Measurements from ENCODE around the gene ASTN2. TPM values are rescaled to one million over a fixed set of nuclear protein-coding genes. Genes with fewer than 3 reads are reported as not detected.

Gene ASTN2
- total RNA-seq, 1 donor from 2014 or later = 7.3 TPM

- Histone ChIP-seq H3K9me3 (ENCODE audit: control insufficient read depth in 3 of 3, low read length in 3 of 3) (no peaks in the 10 kb centered on the region), H3K27ac (ENCODE audit: low read depth, low read length) (no peak overlapping the region)
These were observed 787.4 kb downstream of the ASTN2 start for GRCh38 chr9:116627433-116627832.

GRCh38 chr9:116626762-116627161 is 788.1 kb downstream of the ASTN2 start:
- Histone ChIP-seq H3K9ac (ENCODE audit: low read depth in 1 of 3, low read length in 3 of 3) (no peak overlapping the region), H3K27me3 (ENCODE audit: control insufficient read depth in 3 of 3, insufficient read depth in 3 of 3, low read length in 3 of 3) (no peaks in the 10 kb centered on the region), H3K36me3 (ENCODE audit: control insufficient read depth in 3 of 3, insufficient read depth in 3 of 3, low read length in 3 of 3) (no peaks in the 10 kb centered on the region), H3K4me3 (ENCODE audit: low read length in 3 of 3) (no peak overlapping the region), H3K9me3 (ENCODE audit: control insufficient read depth in 3 of 3, low read length in 3 of 3) (no peaks in the 10 kb centered on the region), H3K4me1 (ENCODE audit: control insufficient read depth in 3 of 3, insufficient read depth in 3 of 3, low read length in 3 of 3) (peaks cover 0 to 3% (median 0%) of the 10 kb centered on the region in 3 donors), H3K27ac (ENCODE audit: low read depth, low read length) (no peak overlapping the region)

More at GRCh38 chr9:116627433-116627832, 787.4 kb downstream of the ASTN2 start:
- Histone ChIP-seq H3K27me3 (ENCODE audit: control insufficient read depth in 3 of 3, insufficient read depth in 3 of 3, low read length in 3 of 3) (no peaks in the 10 kb centered on the region), H3K36me3 (ENCODE audit: control insufficient read depth in 3 of 3, insufficient read depth in 3 of 3, low read length in 3 of 3) (no peaks in the 10 kb centered on the region), H3K4me1 (ENCODE audit: control insufficient read depth in 3 of 3, insufficient read depth in 3 of 3, low read length in 3 of 3) (peaks cover 0 to 3% (median 0%) of the 10 kb centered on the region in 3 donors), H3K4me3 (ENCODE audit: low read length in 3 of 3) (no peak overlapping the region), H3K9ac (ENCODE audit: low read depth in 1 of 3, low read length in 3 of 3) (no peak overlapping the region)

GRCh38 chr9:116623715-116624114 is 791.1 kb downstream of the ASTN2 start:
- no peak overlapping the region for H3K9ac ChIP-seq (ENCODE audit: low read depth in 1 of 3, low read length in 3 of 3)
- peak overlapping the region; percentile 5 for H3K27ac ChIP-seq (ENCODE audit: low read depth, low read length)
- no peaks in the 10 kb centered on the region for H3K36me3 ChIP-seq (ENCODE audit: control insufficient read depth in 3 of 3, insufficient read depth in 3 of 3, low read length in 3 of 3)
- no peak overlapping the region for H3K4me3 ChIP-seq (ENCODE audit: low read length in 3 of 3)
- H3K4me1 ChIP-seq (ENCODE audit: control insufficient read depth in 3 of 3, insufficient read depth in 3 of 3, low read length in 3 of 3) = peaks cover 0 to 3% (median 0%) of the 10 kb centered on the region in 3 donors
- no peaks in the 10 kb centered on the region for H3K27me3 ChIP-seq (ENCODE audit: control insufficient read depth in 3 of 3, insufficient read depth in 3 of 3, low read length in 3 of 3)
- H3K9me3 ChIP-seq (ENCODE audit: control insufficient read depth in 3 of 3, low read length in 3 of 3) = no peaks in the 10 kb centered on the region

GRCh38 chr9:116617389-116617788 is 797.5 kb downstream of the ASTN2 start:
- Histone ChIP-seq H3K4me3 (ENCODE audit: low read length in 3 of 3) (no peak overlapping the region), H3K9me3 (ENCODE audit: control insufficient read depth in 3 of 3, low read length in 3 of 3) (no peaks in the 10 kb centered on the region), H3K9ac (ENCODE audit: low read depth in 1 of 3, low read length in 3 of 3) (no peak overlapping the region), H3K4me1 (ENCODE audit: control insufficient read depth in 3 of 3, insufficient read depth in 3 of 3, low read length in 3 of 3) (no peaks in the 10 kb centered on the region), H3K36me3 (ENCODE audit: control insufficient read depth in 3 of 3, insufficient read depth in 3 of 3, low read length in 3 of 3) (peaks cover 0 to 12% (median 9%) of the 10 kb centered on the region in 3 donors), H3K27ac (ENCODE audit: low read depth, low read length) (no peak overlapping the region), H3K27me3 (ENCODE audit: control insufficient read depth in 3 of 3, insufficient read depth in 3 of 3, low read length in 3 of 3) (no peaks in the 10 kb centered on the region)

- no peak overlapping the region for H3K9ac ChIP-seq (ENCODE audit: low read depth in 1 of 3, low read length in 3 of 3)
- H3K9me3 ChIP-seq (ENCODE audit: control insufficient read depth in 3 of 3, low read length in 3 of 3) = no peaks in the 10 kb centered on the region
- no peaks in the 10 kb centered on the region for H3K4me1 ChIP-seq (ENCODE audit: control insufficient read depth in 3 of 3, insufficient read depth in 3 of 3, low read length in 3 of 3)
- H3K27me3 ChIP-seq (ENCODE audit: control insufficient read depth in 3 of 3, insufficient read depth in 3 of 3, low read length in 3 of 3) = no peaks in the 10 kb centered on the region
- peaks cover 0 to 12% (median 9%) of the 10 kb centered on the region in 3 donors for H3K36me3 ChIP-seq (ENCODE audit: control insufficient read depth in 3 of 3, insufficient read depth in 3 of 3, low read length in 3 of 3)
- H3K4me3 ChIP-seq (ENCODE audit: low read length in 3 of 3) = no peak overlapping the region
- H3K27ac ChIP-seq (ENCODE audit: low read depth, low read length) = no peak overlapping the region
These were observed 798.4 kb downstream of the ASTN2 start for GRCh38 chr9:116616304-116616914.

- Histone ChIP-seq H3K27me3 (ENCODE audit: control insufficient read depth in 3 of 3, insufficient read depth in 3 of 3, low read length in 3 of 3) (no peaks in the 10 kb centered on the region), H3K27ac (ENCODE audit: low read depth, low read length) (no peak overlapping the region), H3K9ac (ENCODE audit: low read depth in 1 of 3, low read length in 3 of 3) (no peak overlapping the region), H3K4me3 (ENCODE audit: low read length in 3 of 3) (no peak overlapping the region), H3K4me1 (ENCODE audit: control insufficient read depth in 3 of 3, insufficient read depth in 3 of 3, low read length in 3 of 3) (no peaks in the 10 kb centered on the region), H3K9me3 (ENCODE audit: control insufficient read depth in 3 of 3, low read length in 3 of 3) (no peaks in the 10 kb centered on the region), H3K36me3 (ENCODE audit: control insufficient read depth in 3 of 3, insufficient read depth in 3 of 3, low read length in 3 of 3) (no peaks in the 10 kb centered on the region)
These were observed 806.8 kb downstream of the ASTN2 start for GRCh38 chr9:116608064-116608463.

GRCh38 chr9:116605904-116606341 is 808.9 kb downstream of the ASTN2 start:
- Histone ChIP-seq H3K9ac (ENCODE audit: low read depth in 1 of 3, low read length in 3 of 3) (no peak overlapping the region), H3K27ac (ENCODE audit: low read depth, low read length) (peak overlapping the region; percentile 16), H3K4me3 (ENCODE audit: low read length in 3 of 3) (no peak overlapping the region), H3K9me3 (ENCODE audit: control insufficient read depth in 3 of 3, low read length in 3 of 3) (no peaks in the 10 kb centered on the region), H3K36me3 (ENCODE audit: control insufficient read depth in 3 of 3, insufficient read depth in 3 of 3, low read length in 3 of 3) (no peaks in the 10 kb centered on the region), H3K4me1 (ENCODE audit: control insufficient read depth in 3 of 3, insufficient read depth in 3 of 3, low read length in 3 of 3) (no peaks in the 10 kb centered on the region), H3K27me3 (ENCODE audit: control insufficient read depth in 3 of 3, insufficient read depth in 3 of 3, low read length in 3 of 3) (no peaks in the 10 kb centered on the region)

GRCh38 chr9:116605060-116605459 is 809.8 kb downstream of the ASTN2 start:
- no peak overlapping the region for H3K27ac ChIP-seq (ENCODE audit: low read depth, low read length)
- no peak overlapping the region for H3K9ac ChIP-seq (ENCODE audit: low read depth in 1 of 3, low read length in 3 of 3)
- H3K27me3 ChIP-seq (ENCODE audit: control insufficient read depth in 3 of 3, insufficient read depth in 3 of 3, low read length in 3 of 3) = no peaks in the 10 kb centered on the region
- no peaks in the 10 kb centered on the region for H3K9me3 ChIP-seq (ENCODE audit: control insufficient read depth in 3 of 3, low read length in 3 of 3)
- H3K4me1 ChIP-seq (ENCODE audit: control insufficient read depth in 3 of 3, insufficient read depth in 3 of 3, low read length in 3 of 3) = no peaks in the 10 kb centered on the region
- H3K36me3 ChIP-seq (ENCODE audit: control insufficient read depth in 3 of 3, insufficient read depth in 3 of 3, low read length in 3 of 3) = no peaks in the 10 kb centered on the region
- H3K4me3 ChIP-seq (ENCODE audit: low read length in 3 of 3) = no peak overlapping the region

GRCh38 chr9:116604251-116604650 is 810.6 kb downstream of the ASTN2 start:
- Histone ChIP-seq H3K36me3 (ENCODE audit: control insufficient read depth in 3 of 3, insufficient read depth in 3 of 3, low read length in 3 of 3) (no peaks in the 10 kb centered on the region), H3K9ac (ENCODE audit: low read depth in 1 of 3, low read length in 3 of 3) (no peak overlapping the region), H3K27me3 (ENCODE audit: control insufficient read depth in 3 of 3, insufficient read depth in 3 of 3, low read length in 3 of 3) (no peaks in the 10 kb centered on the region), H3K27ac (ENCODE audit: low read depth, low read length) (no peak overlapping the region), H3K9me3 (ENCODE audit: control insufficient read depth in 3 of 3, low read length in 3 of 3) (no peaks in the 10 kb centered on the region), H3K4me1 (ENCODE audit: control insufficient read depth in 3 of 3, insufficient read depth in 3 of 3, low read length in 3 of 3) (no peaks in the 10 kb centered on the region), H3K4me3 (ENCODE audit: low read length in 3 of 3) (no peak overlapping the region)

GRCh38 chr9:116599342-116599884 is 815.4 kb downstream of the ASTN2 start:
- Histone ChIP-seq H3K4me1 (ENCODE audit: control insufficient read depth in 3 of 3, insufficient read depth in 3 of 3, low read length in 3 of 3) (no peaks in the 10 kb centered on the region), H3K27ac (ENCODE audit: low read depth, low read length) (no peak overlapping the region), H3K27me3 (ENCODE audit: control insufficient read depth in 3 of 3, insufficient read depth in 3 of 3, low read length in 3 of 3) (no peaks in the 10 kb centered on the region), H3K36me3 (ENCODE audit: control insufficient read depth in 3 of 3, insufficient read depth in 3 of 3, low read length in 3 of 3) (no peaks in the 10 kb centered on the region), H3K4me3 (ENCODE audit: low read length in 3 of 3) (no peak overlapping the region), H3K9me3 (ENCODE audit: control insufficient read depth in 3 of 3, low read length in 3 of 3) (no peaks in the 10 kb centered on the region), H3K9ac (ENCODE audit: low read depth in 1 of 3, low read length in 3 of 3) (no peak overlapping the region)

Data from skeletal muscle tissue (tissue), 4 donors.